Transverse colon (tissue), 4 donors: ENCODE data around the gene TSR3. TPM values are rescaled to one million over a fixed set of nuclear protein-coding genes. Genes with fewer than 3 reads are reported as not detected.

Experiments
- DNase-seq: peaks from one replicate; pipeline ENCODE4 v3.0.0-alpha.2; 2019
- H3K27ac ChIP-seq, 4 donors: fragments of 200-600 bp; sonication (generic); 2 replicates each; pipeline ENCODE4 v1.5.1; 2016 to 2018; ENCODE audit warnings: inconsistent platforms in 4 of 4
- H3K27me3 ChIP-seq: fragments of 200-600 bp; sonication (generic); 2 replicates; pipeline ENCODE4 v1.5.1; 2017; ENCODE audit warnings: inconsistent platforms
- H3K36me3 ChIP-seq, 4 donors: fragments of 200-600 bp; sonication (generic); 2 replicates each; pipeline ENCODE4 v1.5.1; 2017 to 2019; ENCODE audit warnings: inconsistent platforms in 4 of 4
- H3K4me1 ChIP-seq, 4 donors: fragments of 200-600 bp; sonication (generic); 2 replicates each; pipeline ENCODE4 v1.5.1; 2017 to 2020; ENCODE audit warnings: inconsistent platforms in 4 of 4
- H3K4me3 ChIP-seq, 4 donors: fragments of 200-600 bp; sonication (generic); 1 replicate in 1 of 4; 2 replicates in 3 of 4; pipeline versions ENCODE4 v1.5.1 to v1.6.1; 2017 to 2019; ENCODE audit warnings: inconsistent platforms in 4 of 4
- H3K9me3 ChIP-seq, 2 donors: fragments of 200-600 bp; sonication (generic); 2 replicates each; pipeline ENCODE4 v1.5.1; 2017 to 2019; ENCODE audit warnings: inconsistent platforms in 2 of 2
- CTCF ChIP-seq, 5 experiments: fragments of 200-600 bp in 3 of 5; fragments of 450-650 bp in 2 of 5; sonication (generic) in 3 of 5; IDR thresholded peaks; 1 replicate in 2 of 5; 2 replicates in 3 of 5; pipeline ENCODE4 v1.5.1; 2016 to 2017; ENCODE audit warnings: antibody characterized with exemption in 5 of 5, inconsistent platforms in 3 of 5, mild to moderate bottlenecking in 2 of 5, moderate library complexity in 1 of 5
- EP300 ChIP-seq: sonication (generic); formaldehyde crosslinking; IDR thresholded peaks from one replicate; pipeline ENCODE4 v1.6.1; 2017; ENCODE audit warnings: antibody characterized with exemption, low read depth
- POLR2A ChIP-seq: fragments of 450-650 bp; IDR thresholded peaks from one replicate; pipeline ENCODE4 v1.6.1; 2016; ENCODE audit warnings: antibody characterized with exemption, mild to moderate bottlenecking, moderate library complexity
- POLR2AphosphoS5 ChIP-seq, 3 donors: sonication (generic); formaldehyde crosslinking; IDR thresholded peaks; one replicate each; pipeline ENCODE4 v1.6.1; 2016; ENCODE audit warnings: antibody characterized with exemption in 3 of 3
- WGBS, 2 donors: methylation state at CpG; one replicate each; pipeline ENCODE4 v1.1.5; 2018; ENCODE audit warnings: low coverage in 1 of 2; 5-methylcytosine and 5-hydroxymethylcytosine counted together
- in situ Hi-C, 4 donors: fragments of 200-750 bp; cut with MboI; loops; one replicate each; pipeline versions ENCODE4 v1.15.0 to v1.15.1; 2017; ENCODE audit warnings: low sequenced_read_pairs in 3 of 4, low pct_ligation_motif_present in 1 of 4, low pct_unique_long_range_greater_than_20kb in 1 of 4
- intact Hi-C: fragments of 100-400 bp; cut with DNase I; formaldehyde crosslinking; loops from one replicate; pipeline ENCODE4 v1.15.1; 2023; ENCODE audit warnings: low total_unique reads
- total RNA-seq, 4 donors: library from RNA; depleted of rRNA; stranded (reverse); fragments of >200 nt; gene quantifications; one replicate each; pipeline ENCODE4 v1.1.0, GENCODE V29; 2016

TSR3 gene
- total RNA-seq, 4 donors from 2014 or later: 56.4 to 135 (median 75.3) TPM

GRCh38 chr16:1392826-1393225 lies 41.1 kb upstream of the TSR3 start:
- peaks cover 0 to 25% (median 9%) of the 10 kb centered on the region in 4 donors for H3K36me3 ChIP-seq
- H3K27me3 ChIP-seq: no peaks in the 10 kb centered on the region
- no peak overlapping the region for H3K27ac ChIP-seq
- DNase-seq: no peak
- no peaks in the 10 kb centered on the region for H3K9me3 ChIP-seq
- intact Hi-C loops: no loop called here
- 94% methylated on average over 17 of the region's 17 CpGs; no CpG with 5 or more reads in 1 of the 2 donors for WGBS, 2 donors
- TF ChIP-seq EP300 (no peak), POLR2AphosphoS5 (IDR thresholded peaks at IDR 0.05) (no peak), CTCF (IDR thresholded peaks at IDR 0.05) (no peak), POLR2A (no peak)
- no peak overlapping the region for H3K4me3 ChIP-seq
- H3K4me1 ChIP-seq: no peaks in the 10 kb centered on the region
- in situ Hi-C loops: no loop called here

GRCh38 chr16:1390239-1390779 lies 38.6 kb upstream of the TSR3 start:
- no peaks in the 10 kb centered on the region for H3K4me1 ChIP-seq
- 91% methylated on average over 28 of the region's 28 CpGs; no CpG with 5 or more reads in 1 of the 2 donors for WGBS, 2 donors
- TF ChIP-seq CTCF (IDR thresholded peaks at IDR 0.05) (no peak), EP300 (no peak), POLR2A (no peak), POLR2AphosphoS5 (IDR thresholded peaks at IDR 0.05) (no peak)
- intact Hi-C loops (no loop called here), in situ Hi-C loops (no loop called here)
- no peak overlapping the region for H3K4me3 ChIP-seq
- peaks cover 0 to 25% (median 9%) of the 10 kb centered on the region in 4 donors for H3K36me3 ChIP-seq
- no peak overlapping the region for H3K27ac ChIP-seq
- no peaks in the 10 kb centered on the region for H3K27me3 ChIP-seq
- DNase-seq: no peak
- H3K9me3 ChIP-seq: no peaks in the 10 kb centered on the region

- TF ChIP-seq POLR2A: no peak
- TF ChIP-seq POLR2AphosphoS5 (IDR thresholded peaks at IDR 0.05): no peak
- no peak for TF ChIP-seq CTCF (IDR thresholded peaks at IDR 0.05)
- TF ChIP-seq EP300: no peak
- Histone ChIP-seq H3K4me1 (no peaks in the 10 kb centered on the region), H3K9me3 (no peaks in the 10 kb centered on the region), H3K27me3 (no peaks in the 10 kb centered on the region), H3K36me3 (peaks cover 0 to 29% (median 12%) of the 10 kb centered on the region in 4 donors), H3K27ac (no peak overlapping the region), H3K4me3 (no peak overlapping the region)
- intact Hi-C loops: no loop called here
- no peak for DNase-seq
- WGBS, 2 donors: 91 to 100% methylated on average over 2 to 6 of the region's 7 CpGs
- in situ Hi-C loops: no loop called here
These were observed 38.1 kb upstream of the TSR3 start for GRCh38 chr16:1389762-1390161.

- Histone ChIP-seq H3K27ac (no peak overlapping the region), H3K27me3 (no peaks in the 10 kb centered on the region), H3K4me1 (no peaks in the 10 kb centered on the region), H3K9me3 (no peaks in the 10 kb centered on the region), H3K4me3 (no peak overlapping the region), H3K36me3 (peaks cover 0 to 19% (median 8%) of the 10 kb centered on the region in 4 donors)
- no peak for TF ChIP-seq POLR2A
- no peak for TF ChIP-seq POLR2AphosphoS5 (IDR thresholded peaks at IDR 0.05)
- TF ChIP-seq EP300: no peak
- TF ChIP-seq CTCF (IDR thresholded peaks at IDR 0.05): no peak
- WGBS, 2 donors: 95% methylated on average over 16 of the region's 16 CpGs; no CpG with 5 or more reads in 1 of the 2 donors
- intact Hi-C loops: no loop called here
- DNase-seq: no peak
- in situ Hi-C loops: no loop called here
These were observed 35.7 kb upstream of the TSR3 start for GRCh38 chr16:1387331-1387730.
